ENCODE results near the gene ZNF562. TPM values are rescaled to one million over a fixed set of nuclear protein-coding genes. Genes with fewer than 3 reads are reported as not detected.

The ZNF562 gene
- 10 to 100 TPM in 3 of 4 donors, 1 to 10 TPM in 1; 5.6 to 36.8 (median 17.6) TPM for total RNA-seq

DNA sequence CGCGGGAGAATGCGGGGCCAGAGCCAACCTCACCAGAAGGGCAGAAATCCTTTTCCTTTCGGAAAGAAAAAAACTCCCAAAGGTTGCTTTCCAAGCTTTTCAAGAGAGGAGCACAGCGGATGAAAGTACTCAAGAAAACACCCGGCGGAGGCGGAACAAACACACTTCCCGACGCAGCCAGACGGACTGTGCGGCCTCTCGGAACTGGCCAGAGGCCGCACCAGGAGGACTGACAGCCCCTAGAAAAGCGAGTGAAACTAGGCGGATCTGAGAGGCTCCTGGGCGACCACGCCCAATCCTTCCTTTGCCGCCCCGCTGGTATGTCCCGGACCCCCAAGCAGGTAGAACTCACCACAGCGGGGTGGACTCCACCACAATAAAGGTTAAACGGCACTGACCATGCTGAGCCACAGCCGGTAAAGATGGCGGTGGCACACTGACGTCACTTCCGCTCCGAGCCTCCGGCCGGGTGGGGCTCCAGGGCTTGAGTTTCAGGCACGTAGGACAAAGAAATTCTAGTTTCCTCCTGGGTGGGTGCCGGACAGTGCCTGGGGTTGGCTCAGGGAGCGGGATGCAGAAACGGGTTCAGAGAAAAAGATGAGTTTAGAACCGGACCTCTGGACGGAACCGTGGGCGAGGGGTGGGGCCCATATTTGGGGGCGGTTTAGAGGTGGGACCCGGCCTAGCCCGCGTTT lies at the start of gene ZNF562:
ZNF562 (minus strand) TSS at position 438 of the 695 bp plus-strand sequence. CDS start 14,356 bp downstream, outside the sequence.
- TF ChIP-seq, protein P1, sequence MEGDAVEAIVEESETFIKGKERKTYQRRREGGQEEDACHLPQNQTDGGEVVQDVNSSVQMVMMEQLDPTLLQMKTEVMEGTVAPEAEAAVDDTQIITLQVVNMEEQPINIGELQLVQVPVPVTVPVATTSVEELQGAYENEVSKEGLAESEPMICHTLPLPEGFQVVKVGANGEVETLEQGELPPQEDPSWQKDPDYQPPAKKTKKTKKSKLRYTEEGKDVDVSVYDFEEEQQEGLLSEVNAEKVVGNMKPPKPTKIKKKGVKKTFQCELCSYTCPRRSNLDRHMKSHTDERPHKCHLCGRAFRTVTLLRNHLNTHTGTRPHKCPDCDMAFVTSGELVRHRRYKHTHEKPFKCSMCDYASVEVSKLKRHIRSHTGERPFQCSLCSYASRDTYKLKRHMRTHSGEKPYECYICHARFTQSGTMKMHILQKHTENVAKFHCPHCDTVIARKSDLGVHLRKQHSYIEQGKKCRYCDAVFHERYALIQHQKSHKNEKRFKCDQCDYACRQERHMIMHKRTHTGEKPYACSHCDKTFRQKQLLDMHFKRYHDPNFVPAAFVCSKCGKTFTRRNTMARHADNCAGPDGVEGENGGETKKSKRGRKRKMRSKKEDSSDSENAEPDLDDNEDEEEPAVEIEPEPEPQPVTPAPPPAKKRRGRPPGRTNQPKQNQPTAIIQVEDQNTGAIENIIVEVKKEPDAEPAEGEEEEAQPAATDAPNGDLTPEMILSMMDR (IDR thresholded peaks at IDR 0.05) = no peak
- TF ChIP-seq POLR2A (IDR thresholded peaks at IDR 0.05) = peak; percentile 74
- TF ChIP-seq POLR2AphosphoS5 (IDR thresholded peaks at IDR 0.05) = peak; percentile 23 to 81 (median 75)
- TF ChIP-seq EP300 (IDR thresholded peaks at IDR 0.05; ENCODE audit: low read depth) = no peak
- Histone ChIP-seq H3K4me1 (peaks cover 0 to 15% (median 0%) of the 10 kb centered on the region in 4 donors), H3K9me3 (peaks cover 11 to 12% of the 10 kb centered on the region in 2 donors), H3K36me3 (peaks cover 0 to 17% (median 5%) of the 10 kb centered on the region in 4 donors), H3K4me3 (peak within 1 kb of the TSS; percentile 69 to 94 (median 80)), H3K27ac (peak within 1 kb of the TSS; percentile 92 to 98 (median 94)), H3K27me3 (no peaks in the 10 kb centered on the region)
- in situ Hi-C loops (cut with MboI; ENCODE audit: low pct_ligation_motif_present in 1 of 4, low pct_unique_long_range_greater_than_20kb in 1 of 4, low sequenced_read_pairs in 3 of 4) (no loop called here), intact Hi-C loops (cut with DNase I; ENCODE audit: low total_unique reads) (no loop called here)
- DNase-seq = peak; percentile 92
- WGBS, 2 donors (ENCODE audit: low coverage in 1 of 2) = 3 to 6% methylated on average over 5 to 42 of the region's 42 CpGs

DNA sequence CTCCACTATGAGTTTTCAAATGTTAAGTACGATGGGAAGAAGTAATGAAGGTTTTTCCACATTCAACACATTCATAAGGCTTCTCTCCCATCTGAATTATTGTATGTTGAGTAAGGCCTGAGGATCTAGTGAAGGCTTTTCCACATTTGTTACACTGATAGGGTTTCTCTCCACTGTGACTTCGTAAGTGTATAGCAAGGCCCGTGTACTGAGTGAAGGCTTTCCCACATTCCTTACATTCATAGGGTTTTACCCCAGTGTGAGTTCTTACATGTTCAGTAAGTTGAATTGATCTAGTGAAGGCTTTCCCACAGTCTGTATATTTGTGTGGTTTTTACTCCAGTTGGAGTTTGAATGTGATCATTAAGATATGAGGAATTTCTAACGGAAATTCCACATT lies 49.3 kb upstream of the ZNF562 start:
- Histone ChIP-seq H3K4me1 (no peaks in the 10 kb centered on the region), H3K27me3 (no peaks in the 10 kb centered on the region), H3K36me3 (no peaks in the 10 kb centered on the region), H3K27ac (no peak overlapping the region), H3K4me3 (no peak overlapping the region), H3K9me3 (no peaks in the 10 kb centered on the region)
- 86 to 88% methylated on average over 2 to 4 of the region's 4 CpGs for WGBS, 2 donors (ENCODE audit: low coverage in 1 of 2)
- TF ChIP-seq POLR2A (IDR thresholded peaks at IDR 0.05) (no peak), POLR2AphosphoS5 (IDR thresholded peaks at IDR 0.05) (no peak), EP300 (IDR thresholded peaks at IDR 0.05; ENCODE audit: low read depth) (no peak)
- TF ChIP-seq, protein P1 (IDR thresholded peaks at IDR 0.05) = no peak
- intact Hi-C loops (cut with DNase I; ENCODE audit: low total_unique reads) (no loop called here), in situ Hi-C loops (cut with MboI; ENCODE audit: low pct_ligation_motif_present in 1 of 4, low pct_unique_long_range_greater_than_20kb in 1 of 4, low sequenced_read_pairs in 3 of 4) (no loop called here)
- no peak for DNase-seq

DNA sequence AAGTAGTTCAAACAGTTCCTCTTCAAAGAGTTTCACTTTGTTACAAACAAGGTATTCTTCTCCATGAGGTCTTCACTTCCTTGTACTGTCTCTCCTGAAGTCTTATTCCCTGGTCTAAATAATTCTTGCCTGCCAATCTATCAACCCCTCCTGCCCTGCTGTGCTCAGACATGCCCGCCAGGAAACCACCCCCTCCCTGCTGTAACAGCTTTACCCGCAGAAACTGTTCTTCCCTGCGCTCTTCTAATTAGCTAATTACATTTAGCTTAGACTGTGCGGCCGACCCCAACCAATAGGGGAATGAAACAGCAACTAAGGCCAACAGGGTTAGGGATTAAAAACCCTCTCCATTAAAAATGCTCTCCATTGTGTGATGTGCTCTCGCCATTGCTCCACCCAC lies 47.0 kb upstream of the ZNF562 start:
- TF ChIP-seq POLR2A (IDR thresholded peaks at IDR 0.05) (no peak), POLR2AphosphoS5 (IDR thresholded peaks at IDR 0.05) (no peak), EP300 (IDR thresholded peaks at IDR 0.05; ENCODE audit: low read depth) (no peak)
- TF ChIP-seq, protein P1 (IDR thresholded peaks at IDR 0.05) = no peak
- no peaks in the 10 kb centered on the region for H3K36me3 ChIP-seq
- no peaks in the 10 kb centered on the region for H3K4me1 ChIP-seq
- 41 to 58% methylated on average over 5 to 6 of the region's 6 CpGs for WGBS, 2 donors (ENCODE audit: low coverage in 1 of 2)
- no peaks in the 10 kb centered on the region for H3K27me3 ChIP-seq
- intact Hi-C loops (cut with DNase I; ENCODE audit: low total_unique reads) = no loop called here
- no peaks in the 10 kb centered on the region for H3K9me3 ChIP-seq
- no peak overlapping the region for H3K27ac ChIP-seq
- in situ Hi-C loops (cut with MboI; ENCODE audit: low pct_ligation_motif_present in 1 of 4, low pct_unique_long_range_greater_than_20kb in 1 of 4, low sequenced_read_pairs in 3 of 4) = no loop called here
- DNase-seq = no peak
- no peak overlapping the region for H3K4me3 ChIP-seq

DNA sequence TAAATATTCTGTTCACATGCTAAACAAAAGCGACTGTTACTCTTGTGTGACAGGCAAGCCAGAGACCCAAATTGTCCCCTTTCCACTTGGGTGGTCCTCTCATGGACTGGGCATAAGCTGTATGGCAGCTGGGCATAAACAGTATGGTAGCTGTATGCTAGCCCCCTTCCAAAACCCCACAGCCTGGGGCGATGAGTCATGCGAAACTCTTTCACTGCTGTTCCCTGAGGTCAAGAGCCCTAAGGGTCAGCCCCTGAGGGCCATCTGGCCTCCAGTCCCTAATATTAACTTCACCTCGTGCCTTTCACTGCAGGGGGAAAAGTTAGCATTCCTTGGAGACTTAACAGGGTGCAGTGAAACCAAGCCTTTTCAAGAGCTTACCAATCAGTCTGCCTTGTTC lies 45.6 kb upstream of the ZNF562 start:
- no peak for DNase-seq
- H3K4me3 ChIP-seq = no peak overlapping the region
- TF ChIP-seq, protein P1 (IDR thresholded peaks at IDR 0.05) = no peak
- TF ChIP-seq POLR2A (IDR thresholded peaks at IDR 0.05) = no peak
- TF ChIP-seq POLR2AphosphoS5 (IDR thresholded peaks at IDR 0.05) = no peak
- no peak for TF ChIP-seq EP300 (IDR thresholded peaks at IDR 0.05; ENCODE audit: low read depth)
- no peaks in the 10 kb centered on the region for H3K4me1 ChIP-seq
- H3K27ac ChIP-seq = no peak overlapping the region
- no peaks in the 10 kb centered on the region for H3K9me3 ChIP-seq
- intact Hi-C loops (cut with DNase I; ENCODE audit: low total_unique reads) = no loop called here
- in situ Hi-C loops (cut with MboI; ENCODE audit: low pct_ligation_motif_present in 1 of 4, low pct_unique_long_range_greater_than_20kb in 1 of 4, low sequenced_read_pairs in 3 of 4) = no loop called here
- WGBS, 2 donors (ENCODE audit: low coverage in 1 of 2) = 50 to 67% methylated on average over 1 to 4 of the region's 4 CpGs
- no peaks in the 10 kb centered on the region for H3K36me3 ChIP-seq
- H3K27me3 ChIP-seq = no peaks in the 10 kb centered on the region
